ENCODE measurements around the gene PREP.

The PREP gene

GRCh38 chr6:105372849-105373182 is 30.1 kb downstream of the PREP start:
- Histone ChIP-seq H3K9ac (ENCODE audit: low read depth, low read length, poor library complexity, severe bottlenecking) (no peak overlapping the region), H3K4me3 (ENCODE audit: low read length, poor library complexity, severe bottlenecking) (no peak overlapping the region), H3F3A (ENCODE audit: low read depth) (no peaks in the 10 kb centered on the region), H2AFZ (ENCODE audit: low read length) (no peak overlapping the region), H3K4me2 (ENCODE audit: low read depth, low read length, poor library complexity, severe bottlenecking) (no peak overlapping the region), H3K4me1 (ENCODE audit: insufficient read depth, low read length, poor library complexity, severe bottlenecking) (no peaks in the 10 kb centered on the region), H3K36me3 (ENCODE audit: insufficient read depth, low read length) (peaks cover 86% of the 10 kb centered on the region; the same call in 1 of the 2 replicates), H3K9me2 (replicated peaks; ENCODE audit: low read depth, low read length) (no peaks in the 10 kb centered on the region), H3K79me2 (ENCODE audit: insufficient read depth, low read length) (peaks cover 6% of the 10 kb centered on the region; the same call in 1 of the 2 replicates), H4K20me1 (ENCODE audit: insufficient read depth, low read length, poor library complexity, severe bottlenecking) (peaks cover under 1% of the 10 kb centered on the region), H3K9me3 (ENCODE audit: insufficient read depth, low read depth, low read length) (no peaks in the 10 kb centered on the region), H3K27me3 (ENCODE audit: insufficient read depth, low read length, poor library complexity, severe bottlenecking) (no peaks in the 10 kb centered on the region)
- no peak for TF ChIP-seq CTCF (conservative IDR thresholded peaks at IDR 0.05; ENCODE audit: low read length)
- no peak for TF ChIP-seq EZH2phosphoT487 (IDR thresholded peaks at IDR 0.05; ENCODE audit: borderline replicate concordance)

- peaks cover 1% of the 10 kb centered on the region; the same call in 1 of the 2 replicates for H3K79me2 ChIP-seq (ENCODE audit: insufficient read depth, low read length)
- no peak overlapping the region for H2AFZ ChIP-seq (ENCODE audit: low read length)
- H3F3A ChIP-seq (ENCODE audit: low read depth) = no peaks in the 10 kb centered on the region
- no peaks in the 10 kb centered on the region for H3K4me1 ChIP-seq (ENCODE audit: insufficient read depth, low read length, poor library complexity, severe bottlenecking)
- no peak overlapping the region for H3K4me2 ChIP-seq (ENCODE audit: low read depth, low read length, poor library complexity, severe bottlenecking)
- H3K27me3 ChIP-seq (ENCODE audit: insufficient read depth, low read length, poor library complexity, severe bottlenecking) = no peaks in the 10 kb centered on the region
- peaks cover 86% of the 10 kb centered on the region; the same call in 1 of the 2 replicates for H3K36me3 ChIP-seq (ENCODE audit: insufficient read depth, low read length)
- H4K20me1 ChIP-seq (ENCODE audit: insufficient read depth, low read length, poor library complexity, severe bottlenecking) = no peaks in the 10 kb centered on the region
- H3K4me3 ChIP-seq (ENCODE audit: low read length, poor library complexity, severe bottlenecking) = no peak overlapping the region
- H3K9me2 ChIP-seq (replicated peaks; ENCODE audit: low read depth, low read length) = no peaks in the 10 kb centered on the region
- TF ChIP-seq EZH2phosphoT487 (IDR thresholded peaks at IDR 0.05; ENCODE audit: borderline replicate concordance) = no peak
- TF ChIP-seq CTCF (conservative IDR thresholded peaks at IDR 0.05; ENCODE audit: low read length) = no peak
- no peak overlapping the region for H3K9ac ChIP-seq (ENCODE audit: low read depth, low read length, poor library complexity, severe bottlenecking)
- H3K9me3 ChIP-seq (ENCODE audit: insufficient read depth, low read depth, low read length) = no peaks in the 10 kb centered on the region
Observed at GRCh38 chr6:105372142-105372848, 30.6 kb downstream of the PREP start.

GRCh38 chr6:105370351-105370750 is 32.5 kb downstream of the PREP start:
- no peaks in the 10 kb centered on the region for H3K79me2 ChIP-seq (ENCODE audit: insufficient read depth, low read length)
- H3F3A ChIP-seq (ENCODE audit: low read depth) = no peaks in the 10 kb centered on the region
- no peak overlapping the region for H3K4me2 ChIP-seq (ENCODE audit: low read depth, low read length, poor library complexity, severe bottlenecking)
- H3K4me3 ChIP-seq (ENCODE audit: low read length, poor library complexity, severe bottlenecking) = no peak overlapping the region
- no peaks in the 10 kb centered on the region for H3K4me1 ChIP-seq (ENCODE audit: insufficient read depth, low read length, poor library complexity, severe bottlenecking)
- H4K20me1 ChIP-seq (ENCODE audit: insufficient read depth, low read length, poor library complexity, severe bottlenecking) = no peaks in the 10 kb centered on the region
- peaks cover 84% of the 10 kb centered on the region; the same call in 1 of the 2 replicates for H3K36me3 ChIP-seq (ENCODE audit: insufficient read depth, low read length)
- TF ChIP-seq EZH2phosphoT487 (IDR thresholded peaks at IDR 0.05; ENCODE audit: borderline replicate concordance) (no peak), CTCF (conservative IDR thresholded peaks at IDR 0.05; ENCODE audit: low read length) (no peak)
- no peak overlapping the region for H3K9ac ChIP-seq (ENCODE audit: low read depth, low read length, poor library complexity, severe bottlenecking)
- no peaks in the 10 kb centered on the region for H3K27me3 ChIP-seq (ENCODE audit: insufficient read depth, low read length, poor library complexity, severe bottlenecking)
- no peak overlapping the region for H2AFZ ChIP-seq (ENCODE audit: low read length)
- H3K9me3 ChIP-seq (ENCODE audit: insufficient read depth, low read depth, low read length) = no peaks in the 10 kb centered on the region
- H3K9me2 ChIP-seq (replicated peaks; ENCODE audit: low read depth, low read length) = no peaks in the 10 kb centered on the region
